HEK293 (cell line): ENCODE measurements around the gene CSNK2A1.

Experiments used
- GLIS1 ChIP-seq: fragments of 450-650 bp; formaldehyde crosslinking; IDR thresholded peaks from 2 replicates; pipeline ENCODE4 v1.5.1; 2016; ENCODE audit warnings: missing biosample characterization, missing genetic modification characterization
- ZNF19 ChIP-seq: fragments of 450-650 bp; formaldehyde crosslinking; IDR thresholded peaks from 2 replicates; pipeline ENCODE4; 2016; ENCODE audit warnings: missing biosample characterization, missing genetic modification characterization, low read depth
- ZNF223 ChIP-seq: fragments of 450-650 bp; formaldehyde crosslinking; IDR thresholded peaks from 2 replicates; pipeline ENCODE4 v1.5.1; 2016; ENCODE audit warnings: missing biosample characterization, missing genetic modification characterization
- ZNF571 ChIP-seq: fragments of 450-650 bp; formaldehyde crosslinking; IDR thresholded peaks from 2 replicates; pipeline ENCODE4 v1.5.0; 2017; ENCODE audit warnings: missing biosample characterization, missing genetic modification characterization
- ZNF610 ChIP-seq: fragments of 450-650 bp; formaldehyde crosslinking; IDR thresholded peaks from 2 replicates; pipeline ENCODE4 v1.5.1; 2016; ENCODE audit warnings: missing biosample characterization, missing genetic modification characterization, borderline replicate concordance
- TF ChIP-seq, protein P1 (sequence below): fragments of 450-650 bp; formaldehyde crosslinking; IDR thresholded peaks from 2 replicates; pipeline ENCODE4 v1.5.1; 2016; ENCODE audit warnings: missing biosample characterization, missing genetic modification characterization
- TF ChIP-seq, protein P2 (sequence below): fragments of 450-650 bp; formaldehyde crosslinking; IDR thresholded peaks from 2 replicates; pipeline ENCODE4 v1.5.1; 2017; ENCODE audit warnings: missing biosample characterization, mild to moderate bottlenecking, missing genetic modification characterization, moderate library complexity
- TF ChIP-seq, protein P3 (sequence below): fragments of 450-650 bp; formaldehyde crosslinking; IDR thresholded peaks from 2 replicates; pipeline ENCODE4 v1.5.1; 2016; ENCODE audit warnings: missing biosample characterization, missing genetic modification characterization

DNA sequence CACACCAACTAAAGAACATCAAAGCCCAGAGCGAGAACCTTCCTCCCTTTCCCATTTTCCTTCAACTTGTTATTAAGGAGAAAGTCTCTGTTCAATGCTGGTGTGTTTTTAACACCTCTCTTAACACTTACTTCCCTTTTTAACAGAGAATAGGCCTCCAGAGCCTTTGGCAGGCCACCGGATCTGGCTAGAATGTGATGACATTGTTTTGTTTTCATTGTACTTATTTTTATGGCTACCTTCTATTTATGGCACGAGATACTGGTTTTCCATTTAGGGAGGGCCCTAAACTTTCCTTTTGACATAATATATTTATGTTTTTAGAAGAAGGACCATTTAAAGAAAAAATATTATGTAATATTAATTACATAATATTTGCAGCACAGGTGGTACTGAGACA, 44.9 kb upstream of the CSNK2A1 start:
- TF ChIP-seq ZNF223 (tag by site-specific recombination) (no peak), ZNF610 (tag by site-specific recombination) (no peak), GLIS1 (tag by site-specific recombination) (no peak), ZNF571 (tag by site-specific recombination) (no peak), ZNF19 (tag by site-specific recombination) (no peak)
- TF ChIP-seq, protein P1, sequence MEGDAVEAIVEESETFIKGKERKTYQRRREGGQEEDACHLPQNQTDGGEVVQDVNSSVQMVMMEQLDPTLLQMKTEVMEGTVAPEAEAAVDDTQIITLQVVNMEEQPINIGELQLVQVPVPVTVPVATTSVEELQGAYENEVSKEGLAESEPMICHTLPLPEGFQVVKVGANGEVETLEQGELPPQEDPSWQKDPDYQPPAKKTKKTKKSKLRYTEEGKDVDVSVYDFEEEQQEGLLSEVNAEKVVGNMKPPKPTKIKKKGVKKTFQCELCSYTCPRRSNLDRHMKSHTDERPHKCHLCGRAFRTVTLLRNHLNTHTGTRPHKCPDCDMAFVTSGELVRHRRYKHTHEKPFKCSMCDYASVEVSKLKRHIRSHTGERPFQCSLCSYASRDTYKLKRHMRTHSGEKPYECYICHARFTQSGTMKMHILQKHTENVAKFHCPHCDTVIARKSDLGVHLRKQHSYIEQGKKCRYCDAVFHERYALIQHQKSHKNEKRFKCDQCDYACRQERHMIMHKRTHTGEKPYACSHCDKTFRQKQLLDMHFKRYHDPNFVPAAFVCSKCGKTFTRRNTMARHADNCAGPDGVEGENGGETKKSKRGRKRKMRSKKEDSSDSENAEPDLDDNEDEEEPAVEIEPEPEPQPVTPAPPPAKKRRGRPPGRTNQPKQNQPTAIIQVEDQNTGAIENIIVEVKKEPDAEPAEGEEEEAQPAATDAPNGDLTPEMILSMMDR (tag by site-specific recombination) = no peak
- TF ChIP-seq, protein P2, sequence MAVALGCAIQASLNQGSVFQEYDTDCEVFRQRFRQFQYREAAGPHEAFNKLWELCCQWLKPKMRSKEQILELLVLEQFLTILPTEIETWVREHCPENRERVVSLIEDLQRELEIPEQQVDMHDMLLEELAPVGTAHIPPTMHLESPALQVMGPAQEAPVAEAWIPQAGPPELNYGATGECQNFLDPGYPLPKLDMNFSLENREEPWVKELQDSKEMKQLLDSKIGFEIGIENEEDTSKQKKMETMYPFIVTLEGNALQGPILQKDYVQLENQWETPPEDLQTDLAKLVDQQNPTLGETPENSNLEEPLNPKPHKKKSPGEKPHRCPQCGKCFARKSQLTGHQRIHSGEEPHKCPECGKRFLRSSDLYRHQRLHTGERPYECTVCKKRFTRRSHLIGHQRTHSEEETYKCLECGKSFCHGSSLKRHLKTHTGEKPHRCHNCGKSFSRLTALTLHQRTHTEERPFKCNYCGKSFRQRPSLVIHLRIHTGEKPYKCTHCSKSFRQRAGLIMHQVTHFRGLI (tag by site-specific recombination) = no peak
- TF ChIP-seq, protein P3, sequence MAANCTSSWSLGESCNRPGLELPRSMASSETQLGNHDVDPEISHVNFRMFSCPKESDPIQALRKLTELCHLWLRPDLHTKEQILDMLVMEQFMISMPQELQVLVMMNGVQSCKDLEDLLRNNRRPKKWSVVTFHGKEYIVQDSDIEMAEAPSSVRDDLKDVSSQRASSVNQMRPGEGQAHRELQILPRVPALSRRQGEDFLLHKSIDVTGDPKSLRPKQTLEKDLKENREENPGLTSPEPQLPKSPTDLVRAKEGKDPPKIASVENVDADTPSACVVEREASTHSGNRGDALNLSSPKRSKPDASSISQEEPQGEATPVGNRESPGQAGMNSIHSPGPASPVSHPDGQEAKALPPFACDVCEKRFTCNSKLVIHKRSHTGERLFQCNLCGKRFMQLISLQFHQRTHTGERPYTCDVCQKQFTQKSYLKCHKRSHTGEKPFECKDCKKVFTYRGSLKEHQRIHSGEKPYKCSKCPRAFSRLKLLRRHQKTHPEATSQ = no peak
